Fibroblast of skin of right biceps (primary cell): ENCODE results near the gene ACTL8.

Experiments used
- DNase-seq: peaks from one replicate; pipeline ENCODE4 v3.0.0-alpha.2; 2013

The ACTL8 gene

DNA sequence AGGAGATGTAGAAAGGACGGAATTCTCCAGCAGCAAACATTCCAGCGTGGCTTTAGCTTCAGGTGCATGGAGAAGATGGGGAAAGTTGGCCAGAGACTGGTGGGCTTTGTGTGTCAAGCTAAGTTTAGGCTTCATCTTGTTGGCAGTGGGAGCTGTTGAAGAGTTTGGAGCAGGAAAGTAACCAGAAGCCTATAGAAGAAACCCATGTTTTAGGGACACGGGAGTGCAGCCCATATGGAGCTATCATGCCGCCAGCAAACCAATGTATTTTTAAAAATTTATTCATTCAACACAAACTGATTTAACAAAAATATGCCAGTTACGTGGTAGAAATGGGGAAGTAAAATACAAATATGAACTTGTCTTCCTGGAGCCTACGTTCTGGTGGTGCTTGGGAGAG is 53.7 kb downstream of the ACTL8 start:
- no peak for DNase-seq

DNA sequence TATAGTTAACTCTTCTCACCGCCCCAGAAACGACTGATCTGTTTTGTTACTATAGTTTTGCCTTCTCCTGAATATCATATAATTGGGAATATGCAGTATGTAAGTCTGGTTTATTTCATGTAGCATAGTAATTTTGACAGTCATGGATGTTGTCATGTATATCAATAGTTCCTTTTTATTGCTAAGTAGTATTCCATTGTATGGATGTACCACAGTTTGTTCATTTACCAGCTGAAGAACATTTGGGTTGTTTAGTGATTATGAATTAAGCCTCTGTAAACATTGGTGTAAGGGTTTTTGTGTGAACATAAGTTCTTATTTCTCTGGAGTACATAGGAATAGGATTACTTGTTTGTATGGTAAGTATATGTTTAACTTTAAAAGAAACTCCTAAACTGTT is 55.5 kb downstream of the ACTL8 start:
- no peak for DNase-seq

DNA sequence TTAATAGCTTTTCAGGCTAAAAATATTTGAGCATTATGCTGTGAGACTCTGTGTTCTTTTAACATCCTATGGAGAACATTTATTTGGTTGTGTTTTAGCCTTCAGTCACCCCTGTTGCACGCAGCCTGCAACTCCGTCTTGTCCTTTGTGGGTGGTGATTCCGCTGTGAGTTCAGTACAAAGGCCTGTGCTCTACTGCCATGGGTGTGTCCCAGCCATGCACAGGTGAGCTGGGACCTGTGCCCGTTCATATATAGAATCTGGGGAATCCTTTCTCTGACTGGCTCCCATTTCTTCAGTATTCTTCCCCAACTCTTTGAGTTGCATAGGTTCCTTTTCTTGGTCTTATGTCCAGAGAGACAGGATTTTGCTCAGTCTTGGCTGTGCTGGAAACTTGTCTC is 61.4 kb downstream of the ACTL8 start:
- DNase-seq, result no peak

DNA sequence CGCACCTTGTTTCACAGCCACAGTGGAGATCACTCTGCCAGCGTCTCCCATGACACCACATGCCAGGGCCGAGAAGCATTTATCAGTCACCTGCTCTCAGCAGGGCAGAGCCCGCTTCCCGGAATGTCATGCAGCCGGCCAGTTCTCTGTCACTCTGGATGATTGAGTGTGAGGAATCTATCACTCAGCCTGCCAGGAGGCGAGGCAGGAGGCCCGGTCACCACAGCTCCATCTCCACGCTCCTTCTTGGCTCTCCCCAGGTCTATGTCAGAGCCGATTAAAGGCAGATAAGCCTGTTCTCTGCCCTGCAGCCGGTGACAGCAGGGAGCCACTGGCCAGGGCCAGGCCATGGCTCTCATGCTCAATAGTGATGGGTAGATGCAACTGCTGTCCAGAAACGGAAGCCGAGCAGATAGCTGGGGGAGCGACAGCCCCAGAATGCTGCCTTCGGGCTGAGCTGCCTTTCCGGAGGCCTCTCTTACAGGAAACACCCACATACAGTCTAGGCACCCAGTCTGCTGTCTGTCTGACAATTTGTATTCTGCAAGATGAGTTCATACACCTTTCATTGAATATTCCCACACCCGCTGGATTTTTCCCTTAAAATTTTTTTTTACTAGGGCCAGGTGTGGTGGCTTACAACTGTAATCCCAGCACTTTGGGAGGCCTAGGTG is 64.1 kb downstream of the ACTL8 start:
- DNase-seq, result no peak

DNA sequence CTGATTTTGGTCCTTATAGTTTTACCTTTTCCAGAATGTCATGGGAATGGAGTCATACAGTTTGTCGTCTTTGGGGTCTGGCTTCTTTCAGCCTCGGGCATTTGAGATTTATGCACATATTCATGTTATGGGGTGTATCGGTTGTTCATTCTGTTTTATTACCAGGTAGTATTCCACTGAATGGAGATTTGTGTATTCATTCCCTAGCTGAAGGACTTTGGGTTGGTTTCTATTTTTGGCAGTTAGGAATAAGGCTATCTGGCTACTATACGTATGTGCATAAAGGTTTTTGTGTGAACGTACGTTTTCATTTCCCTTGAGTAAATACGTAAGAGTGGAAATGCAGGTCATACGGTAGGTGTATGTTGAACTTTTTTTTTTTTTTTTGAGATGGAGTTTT is 65.1 kb downstream of the ACTL8 start:
- no peak for DNase-seq

DNA sequence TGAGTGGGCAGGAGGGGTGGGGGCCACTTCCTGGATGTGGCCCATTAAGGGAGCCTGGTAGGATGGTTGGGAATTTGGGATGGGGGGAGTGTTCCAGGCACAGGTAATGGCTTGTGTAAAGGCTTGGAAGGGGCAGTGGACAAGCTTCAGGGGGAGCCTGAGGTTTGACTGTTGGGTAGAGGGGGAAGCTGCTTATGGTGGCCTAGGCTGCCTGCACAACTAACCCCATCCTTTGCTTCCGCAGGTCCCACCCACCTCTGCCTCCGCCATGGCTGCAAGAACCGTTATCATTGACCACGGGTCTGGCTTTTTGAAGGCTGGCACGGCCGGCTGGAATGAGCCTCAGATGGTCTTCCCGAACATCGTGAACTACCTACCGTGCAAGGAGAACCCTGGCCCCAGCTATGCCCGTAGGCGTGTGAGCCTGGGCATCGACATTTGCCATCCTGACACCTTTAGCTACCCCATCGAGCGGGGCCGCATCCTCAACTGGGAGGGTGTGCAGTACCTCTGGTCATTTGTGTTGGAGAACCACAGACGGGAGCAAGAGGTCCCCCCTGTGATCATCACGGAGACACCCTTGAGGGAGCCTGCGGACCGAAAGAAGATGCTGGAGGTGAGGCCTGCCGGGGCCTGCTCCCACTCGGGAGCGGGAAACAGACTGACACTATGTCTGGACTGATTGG is 67.8 kb downstream of the ACTL8 start:
- DNase-seq, result no peak

DNA sequence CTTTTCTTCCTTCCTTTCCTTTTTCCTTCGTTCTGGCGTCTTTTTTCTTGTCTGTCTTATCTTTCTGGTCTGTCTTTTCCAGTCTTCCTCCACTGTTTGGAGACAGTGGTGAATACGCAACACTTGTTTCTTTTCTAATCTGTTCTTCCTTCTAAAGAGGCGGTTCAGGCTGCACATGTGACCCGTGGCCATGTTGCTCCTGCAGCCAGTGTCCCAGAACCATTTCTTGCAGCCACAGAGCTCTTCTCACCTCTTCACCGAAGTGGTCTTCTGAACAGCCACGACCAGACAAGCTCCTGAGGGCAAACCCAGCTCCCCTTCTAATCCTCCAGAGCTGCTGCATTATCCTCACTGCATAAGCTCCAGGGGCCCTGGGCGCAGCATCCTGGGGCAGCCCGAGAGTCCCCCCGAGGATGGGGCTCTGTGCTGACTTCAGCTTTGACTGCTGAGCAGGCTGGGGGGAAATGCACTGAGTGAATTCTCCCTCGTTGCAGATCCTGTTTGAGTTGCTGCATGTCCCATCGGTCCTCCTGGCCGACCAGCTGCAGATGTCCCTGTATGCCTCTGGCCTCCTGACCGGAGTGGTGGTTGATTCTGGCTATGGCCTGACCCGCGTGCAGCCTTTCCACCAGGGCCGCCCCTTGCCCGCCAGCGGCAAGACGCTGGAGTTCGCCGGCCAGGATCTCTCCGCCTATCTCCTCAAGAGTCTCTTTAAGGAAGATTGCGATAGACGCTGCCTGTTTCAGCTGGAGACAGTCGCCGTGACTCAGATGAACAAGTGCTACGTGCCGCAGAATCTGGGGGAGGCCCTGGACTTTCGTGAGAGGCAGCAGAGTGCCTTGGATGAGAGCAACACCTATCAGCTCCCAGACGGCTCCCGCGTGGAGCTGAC is 70.4 kb downstream of the ACTL8 start:
- no peak for DNase-seq

DNA sequence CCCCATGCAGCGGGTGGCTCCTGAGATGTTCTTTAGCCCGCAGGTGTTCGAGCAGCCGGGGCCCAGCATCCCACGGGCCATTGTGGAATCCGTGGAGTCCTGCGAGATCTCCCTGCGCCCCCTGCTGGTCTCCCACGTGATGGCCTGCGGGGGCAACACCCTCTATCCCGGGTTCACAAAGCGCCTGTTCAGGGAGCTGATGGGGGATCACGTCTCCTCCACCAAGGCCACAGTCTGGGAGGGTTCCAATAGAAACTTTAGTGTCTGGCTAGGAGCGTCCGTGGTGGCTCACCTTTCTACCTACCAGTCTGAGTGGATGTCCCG is 71.0 kb downstream of the ACTL8 start:
- peak; percentile 28 for DNase-seq

DNA sequence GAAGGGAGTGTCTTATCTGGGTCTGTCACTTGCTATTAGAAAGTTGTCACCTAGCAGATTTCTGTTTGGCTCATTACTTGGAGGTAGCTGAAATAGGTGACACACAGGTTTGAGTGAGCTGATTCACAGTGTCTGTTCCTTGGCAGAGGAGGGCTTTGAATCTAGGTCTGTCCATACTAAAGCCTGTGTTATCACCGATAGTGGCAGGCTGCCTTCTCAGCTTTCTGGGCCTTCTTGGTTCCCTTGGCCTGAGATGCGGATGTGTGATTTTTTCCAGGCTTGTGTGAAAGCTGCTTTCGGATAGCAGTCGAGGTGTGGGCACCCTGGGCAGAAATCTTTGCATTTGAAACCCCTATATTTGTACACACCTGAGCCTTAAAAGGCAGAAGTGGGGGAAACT is 73.9 kb downstream of the ACTL8 start:
- DNase-seq, result no peak

DNA sequence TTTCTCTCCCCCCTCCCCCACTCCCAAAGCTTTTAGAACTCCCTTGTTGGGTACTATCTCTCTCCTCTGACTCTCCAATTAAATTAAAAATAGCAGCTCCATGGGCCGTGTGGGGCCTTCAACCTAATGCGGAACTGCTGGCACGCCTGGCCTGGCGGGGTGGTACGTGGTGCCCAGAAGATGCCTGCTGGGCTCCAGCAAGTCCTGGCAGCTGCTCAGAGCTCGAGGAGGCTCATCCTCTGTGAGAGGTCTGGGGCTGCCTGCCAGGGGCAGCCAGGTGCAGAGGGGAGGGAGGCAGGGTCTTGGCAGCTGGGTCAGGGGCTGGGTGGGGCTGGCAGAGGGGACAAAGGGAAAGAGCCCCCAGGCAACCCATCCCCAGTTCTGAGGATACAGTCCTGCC is 74.4 kb downstream of the ACTL8 start:
- no peak for DNase-seq

DNA sequence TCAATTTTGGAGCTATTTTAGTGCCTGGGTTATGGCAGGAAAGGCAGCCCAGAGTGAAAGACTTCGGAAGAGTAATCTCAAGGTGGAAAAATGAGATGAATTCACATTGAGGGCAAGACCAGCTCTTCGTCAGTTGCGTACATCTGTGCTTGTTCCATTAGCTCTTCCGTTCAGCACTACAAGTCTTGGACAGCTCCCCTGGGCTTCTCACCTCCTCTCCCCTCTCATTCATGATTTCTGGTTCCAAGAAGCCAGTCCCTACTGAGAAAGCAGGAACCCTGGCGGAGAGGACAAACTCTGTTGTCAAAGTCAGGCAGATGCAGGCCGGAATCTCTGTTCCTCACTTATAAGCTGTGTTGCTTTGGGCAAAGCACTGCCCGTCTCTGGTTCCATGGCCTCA is 76.5 kb downstream of the ACTL8 start:
- peak; percentile 59 for DNase-seq

DNA sequence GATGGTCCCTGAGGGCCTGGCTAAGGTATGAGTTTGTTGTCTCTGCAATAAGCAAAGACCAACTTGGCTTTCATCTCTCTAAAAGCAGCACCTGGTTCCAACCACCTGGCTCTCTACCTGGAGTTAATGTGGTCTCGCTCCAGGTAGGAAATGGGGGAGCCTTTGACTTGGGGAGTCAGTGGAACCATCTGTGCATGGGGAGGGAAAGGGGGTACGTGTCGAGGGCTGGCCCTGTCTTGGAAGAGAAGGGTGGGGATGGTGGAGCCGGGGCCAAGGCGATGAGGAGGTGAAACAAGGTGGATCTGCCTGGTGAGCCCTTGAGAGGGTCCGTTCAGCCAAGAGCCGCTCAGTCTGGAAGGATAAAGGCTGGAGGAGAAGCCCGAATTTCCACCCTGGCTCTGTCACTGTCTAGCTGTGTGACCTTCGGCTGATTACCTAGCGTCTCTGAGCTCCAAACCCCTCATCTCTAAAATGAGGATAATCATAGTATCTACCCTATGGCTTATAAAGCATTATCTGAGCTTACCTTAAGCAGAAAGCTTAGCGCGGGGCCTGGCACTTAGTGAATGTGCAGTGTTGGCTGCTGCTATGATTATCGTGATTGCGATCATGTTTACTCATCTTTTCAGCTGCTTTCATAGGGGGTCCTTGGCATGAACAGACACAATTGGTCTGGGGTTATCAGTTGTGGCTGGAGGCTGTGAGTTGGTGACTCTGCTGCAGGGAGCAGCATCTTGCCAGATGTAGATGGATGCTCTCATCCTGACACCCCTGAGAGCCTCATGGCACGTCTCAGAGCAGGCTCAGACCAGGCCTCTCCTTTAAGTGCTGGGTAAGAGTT is 78.7 kb downstream of the ACTL8 start:
- no peak for DNase-seq

DNA sequence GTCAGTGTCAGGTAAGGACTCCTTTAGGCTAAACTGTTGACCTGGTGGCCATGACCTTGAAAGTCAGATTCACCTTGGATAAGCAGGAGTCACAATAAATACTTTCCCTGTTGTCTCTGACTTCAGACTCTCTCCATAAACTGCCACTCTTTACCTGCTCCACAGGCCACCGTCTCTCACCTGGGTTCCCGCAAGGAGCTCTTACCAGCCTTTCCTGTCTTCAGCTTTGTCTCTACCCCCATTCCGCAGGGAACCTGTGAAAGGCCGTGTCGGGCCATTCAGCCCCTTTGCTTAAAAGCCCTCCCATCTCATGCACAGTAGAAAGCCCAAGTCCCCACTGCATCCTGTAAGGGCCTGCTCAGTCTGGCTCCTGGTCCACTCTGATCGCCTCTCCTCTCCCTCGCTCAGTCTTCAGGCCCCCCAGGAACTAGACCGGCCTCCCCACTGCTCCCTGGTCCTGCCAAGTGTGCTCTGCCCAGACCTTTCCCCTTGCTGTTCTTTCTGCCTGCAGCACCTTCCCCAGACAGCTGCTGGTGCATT is 79.5 kb downstream of the ACTL8 start:
- DNase-seq, result no peak

DNA sequence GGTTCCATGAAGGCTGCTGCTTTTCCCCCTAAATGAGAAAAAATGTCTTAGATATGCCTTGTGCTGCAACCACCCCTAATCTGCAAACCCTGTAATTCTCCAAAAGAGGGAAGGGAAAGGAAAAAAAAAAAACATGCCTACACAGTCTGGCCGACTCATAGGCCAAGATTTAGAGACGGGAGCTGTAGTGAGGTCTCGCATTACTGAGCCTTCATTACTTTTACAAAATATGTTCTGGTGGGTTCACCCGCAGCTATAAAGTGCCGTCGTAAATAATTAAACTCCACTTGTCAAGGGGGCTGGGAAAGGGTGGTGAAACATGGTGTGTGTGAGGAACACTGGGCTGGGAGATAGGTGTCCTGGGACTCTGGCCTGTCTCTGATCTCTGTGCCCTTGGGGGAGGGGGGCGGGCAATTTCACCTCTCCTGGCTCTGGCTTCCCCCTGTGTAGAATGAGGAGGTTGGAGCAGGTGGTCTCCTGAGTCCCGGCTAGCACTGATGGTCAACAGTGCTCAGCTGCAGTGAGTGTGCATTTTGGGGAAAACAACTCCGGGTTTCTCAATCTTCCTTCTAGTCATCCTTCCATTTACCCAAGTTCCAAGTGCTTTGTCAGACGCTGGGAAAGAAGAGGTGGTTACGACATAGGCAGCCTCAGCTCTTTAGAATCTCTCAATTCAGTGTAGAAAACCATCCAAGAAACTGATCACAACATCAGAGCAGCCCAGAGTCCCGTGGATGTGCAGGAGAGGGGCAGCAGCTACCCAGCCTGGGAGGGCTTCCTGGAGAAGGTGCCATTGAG is 82.3 kb downstream of the ACTL8 start:
- no peak for DNase-seq

DNA sequence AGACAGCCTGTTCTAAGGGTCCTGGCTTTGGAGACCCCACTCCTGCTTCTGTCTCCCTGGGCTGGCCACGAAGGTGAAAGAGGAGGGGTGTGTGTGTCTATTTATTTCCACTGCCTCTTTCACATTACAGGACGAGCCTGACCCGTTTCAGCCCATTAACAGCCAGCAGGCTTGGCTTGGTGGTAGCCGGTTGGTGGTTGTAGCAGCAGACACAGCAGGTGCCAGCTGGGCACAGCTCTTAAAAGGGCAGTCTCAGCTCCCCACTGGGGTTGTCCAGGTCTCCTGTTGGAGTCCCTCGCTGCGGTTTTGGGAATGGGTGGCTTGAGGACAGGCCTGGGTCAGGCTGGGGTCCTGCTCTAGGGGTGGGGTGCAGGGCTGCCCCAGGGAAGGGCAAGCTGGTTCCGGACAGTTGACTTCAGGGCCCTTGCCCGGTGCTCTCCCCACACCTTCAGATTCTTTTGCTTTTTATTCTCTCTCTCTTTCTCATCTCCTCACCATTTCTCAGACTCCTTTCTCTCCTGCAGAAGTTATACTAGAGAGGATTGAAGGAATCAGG is 84.6 kb downstream of the ACTL8 start:
- DNase-seq, result no peak

DNA sequence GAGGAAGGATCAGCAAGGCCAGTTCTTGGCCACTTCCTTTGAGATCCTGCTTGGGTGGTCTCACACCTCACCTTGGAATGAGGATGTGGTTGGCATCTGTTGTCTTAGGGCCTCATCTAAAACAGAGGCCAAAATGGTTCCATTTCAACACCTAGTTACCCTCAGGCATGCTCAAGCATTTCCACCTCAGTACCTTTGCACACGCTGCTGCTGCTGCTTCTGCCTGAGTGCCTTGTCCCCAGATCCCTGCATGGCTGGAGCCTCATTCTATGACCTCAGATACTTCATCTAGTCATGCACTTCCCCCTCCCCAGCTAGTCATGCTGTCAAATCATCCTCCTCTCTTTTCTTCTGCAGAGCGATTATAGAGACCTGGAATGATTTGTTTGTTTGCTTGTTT is 86.8 kb downstream of the ACTL8 start:
- no peak for DNase-seq

DNA sequence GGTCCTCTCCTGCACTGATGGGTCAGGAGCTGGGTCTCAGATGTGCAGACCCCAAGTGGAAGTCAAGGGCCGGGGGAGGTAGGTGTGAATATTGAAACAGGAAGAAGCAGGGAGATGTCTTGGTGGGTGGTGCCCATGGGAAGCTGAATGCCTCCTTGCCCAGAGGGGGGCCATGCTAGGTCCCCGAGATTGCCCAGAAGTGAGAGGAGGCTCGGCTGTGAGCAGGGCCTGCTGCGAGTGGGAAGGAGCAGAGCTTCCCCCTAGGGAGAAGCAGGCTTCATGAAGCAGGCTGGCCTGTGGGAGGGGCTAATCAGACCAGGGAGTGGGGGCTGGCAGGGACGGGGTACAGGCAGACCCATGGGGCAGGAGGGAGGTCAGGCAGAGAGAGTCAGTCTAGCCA is 87.6 kb downstream of the ACTL8 start:
- no peak for DNase-seq

DNA sequence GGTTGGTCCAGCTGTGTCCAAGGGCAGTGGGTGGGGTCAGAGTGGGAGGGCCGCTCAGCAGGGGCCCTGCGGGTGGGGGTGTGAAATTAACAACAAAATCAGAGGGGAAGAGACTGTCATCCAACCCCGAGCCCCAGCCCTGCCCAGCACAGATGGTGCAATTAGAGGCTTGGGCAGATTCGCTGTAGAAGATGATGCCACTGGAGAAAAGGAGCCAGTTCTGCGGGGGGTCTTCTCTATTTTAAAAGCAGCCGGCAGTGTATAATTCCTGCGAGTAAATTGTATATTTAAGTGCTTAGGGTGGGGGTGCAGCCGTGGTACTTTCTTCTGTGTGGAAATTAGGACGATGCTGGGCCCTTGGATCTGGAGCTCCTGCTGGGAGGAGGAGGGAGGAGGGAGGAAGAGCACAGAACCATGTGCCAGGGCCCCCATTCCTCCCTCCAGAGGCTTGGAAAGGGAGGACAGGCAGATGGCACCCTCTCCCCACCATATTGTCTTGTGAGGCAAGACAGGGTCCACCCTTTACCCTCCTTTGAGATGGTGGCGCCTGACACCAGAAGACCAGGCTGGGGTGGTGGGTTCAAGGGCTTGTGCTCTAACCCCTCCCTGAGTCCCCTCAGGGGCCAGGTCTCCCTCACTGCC is 89.2 kb downstream of the ACTL8 start:
- DNase-seq, result no peak

DNA sequence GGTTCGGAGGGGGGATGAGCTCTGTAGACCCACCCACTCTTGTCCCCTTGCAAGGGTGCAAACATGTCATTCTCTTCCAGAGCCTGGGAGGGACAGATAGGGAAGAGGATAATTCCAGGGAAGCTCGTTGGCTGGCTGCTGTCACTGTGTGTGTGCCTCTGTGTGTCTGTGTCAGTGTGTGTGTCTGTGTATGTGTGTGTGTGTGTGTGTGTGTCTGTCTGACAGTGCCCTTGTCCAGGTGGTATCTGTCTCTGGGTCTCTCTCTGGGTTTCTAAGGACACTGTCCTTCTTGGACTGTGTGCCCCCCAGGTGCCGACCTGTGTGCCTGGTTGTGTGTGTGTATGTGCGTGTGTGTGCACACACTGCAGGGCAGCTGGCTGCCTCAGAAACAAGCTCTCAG is 90.5 kb downstream of the ACTL8 start:
- DNase-seq, result no peak

DNA sequence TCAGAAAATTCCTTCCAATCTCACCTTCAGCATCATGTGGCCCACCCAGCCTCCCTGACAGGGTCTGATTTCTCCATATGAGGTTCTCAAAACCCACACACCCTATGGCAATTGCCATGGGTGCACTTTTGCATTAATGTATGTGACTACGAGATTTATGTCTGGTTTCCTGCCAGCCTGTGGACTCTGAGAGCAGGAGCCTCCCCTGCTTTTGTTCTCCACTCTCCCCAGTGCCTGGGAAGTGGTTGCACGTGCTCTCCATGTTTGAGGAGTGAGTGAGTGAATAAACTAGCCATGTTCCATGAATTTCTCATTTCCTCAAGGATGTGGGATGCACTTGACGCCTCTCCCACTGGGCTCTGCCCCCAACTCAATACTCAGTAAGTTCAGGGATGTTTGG is 91.2 kb downstream of the ACTL8 start:
- no peak for DNase-seq

DNA sequence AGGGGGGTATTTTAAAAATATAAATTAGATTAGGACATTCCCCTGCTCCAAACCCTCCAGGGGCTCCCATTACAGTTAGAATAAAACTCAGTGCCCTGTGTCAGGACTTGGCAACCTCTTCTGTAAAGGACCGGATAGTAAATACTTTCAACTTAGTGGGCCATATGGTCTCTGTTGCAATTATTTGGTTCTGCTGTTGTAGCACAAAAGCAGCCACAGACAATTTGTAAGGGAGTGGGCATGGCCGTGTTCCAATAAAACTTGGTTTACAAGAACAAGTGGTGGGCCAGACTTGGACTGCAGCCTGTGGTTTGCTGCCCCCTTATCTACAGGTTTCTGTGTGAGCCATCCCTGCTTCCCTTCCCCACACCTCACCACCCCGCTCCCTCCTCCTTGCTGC is 92.0 kb downstream of the ACTL8 start:
- no peak for DNase-seq
